ENCODE data around the gene FPGS.

GRCh38 chr9:127769929-127770582, 32.6 kb upstream of the FPGS start:
- no peak for TF ChIP-seq RFX5 (IDR thresholded peaks at IDR 0.05; ENCODE audit: low read length)
- TF ChIP-seq CTCF (IDR thresholded peaks at IDR 0.05) = no peak
- TF ChIP-seq PBX3 (IDR thresholded peaks at IDR 0.05) = no peak
- TF ChIP-seq RCOR1 (IDR thresholded peaks at IDR 0.05; ENCODE audit: low read length) = no peak
- TF ChIP-seq EZH2phosphoT487 (IDR thresholded peaks at IDR 0.05; ENCODE audit: borderline replicate concordance, low read depth) = no peak
- TF ChIP-seq SMC3 (IDR thresholded peaks at IDR 0.05; ENCODE audit: low read depth, low read length) = no peak
- no peak for TF ChIP-seq RAD21 (IDR thresholded peaks at IDR 0.05; ENCODE audit: low read length)
- TF ChIP-seq NFIC (IDR thresholded peaks at IDR 0.05; ENCODE audit: borderline replicate concordance) = no peak
- no peak for TF ChIP-seq RXRA (IDR thresholded peaks at IDR 0.05; ENCODE audit: borderline replicate concordance, low read depth)
- no peak for TF ChIP-seq SIN3A (IDR thresholded peaks at IDR 0.05; ENCODE audit: borderline replicate concordance, low read depth, low read length)
